H1 (cell line): Measurements from ENCODE around the gene TAF15. TPM values are rescaled to one million over a fixed set of nuclear protein-coding genes. Genes with fewer than 3 reads are reported as not detected.

ENCODE experiments used
- BRCA1 ChIP-seq: IDR thresholded peaks from 2 replicates; pipeline ENCODE4 v1.6.1; 2012; ENCODE audit warnings: low read depth, low read length, improper control_type of control experiment
- SIRT6 ChIP-seq: IDR thresholded peaks from one replicate; pipeline ENCODE4 v1.7.1; 2012; ENCODE audit warnings: low read length, inconsistent platforms
- polyA plus RNA-seq, 7 experiments: library from polyadenylated mRNA; depleted of rRNA in 3 of 7; stranded (reverse) in 5 of 7; unstranded in 2 of 7; fragments of >200 nt in 5 of 7; fragments of 200-250 nt in 2 of 7; gene quantifications; 1 replicate in 5 of 7; 2 replicates in 1 of 7; 4 replicates in 1 of 7; pipeline versions ENCODE4 v1.2.1 to v1.2.3, GENCODE V29; 2011 to 2013; ENCODE audit warnings: missing spikeins in 2 of 7, mixed read lengths in 2 of 7
- total RNA-seq: library from RNA; stranded (reverse); fragmentation: NEBNext Ultra II Directional; extraction: Animal tissue kit (Norgen Biotek cat#: 25700); gene quantifications from 2 replicates; pipeline ENCODE4 v1.2.1, GENCODE V29; 2021

Gene TAF15
- total and polyA plus RNA-seq, 2 of the 8 experiments (the other 6 are each of a cell fraction or from before 2014, with no cell fraction given) = 80.1 to 338 TPM

- TF ChIP-seq BRCA1 (no peak), SIRT6 (no peak)
- TF ChIP-seq, all 59 proteins: peak for 0
These were observed 32.2 kb downstream of the TAF15 start (continued) for GRCh38 chr17:35841505-35841904.
